H1 (cell line): ENCODE data around the gene CUL4A. TPM values are rescaled to one million over a fixed set of nuclear protein-coding genes. Genes with fewer than 3 reads are reported as not detected.
"Not testable (repeated sequence)": the region's sequence is repeated elsewhere in the genome, so short reads cannot be mapped to it uniquely, and the experiment has no call there.

Source experiments
- CTCF ChIA-PET: fragments of 300-600 bp; sonication (Branson Sonifier 250); formaldehyde crosslinking; loops from one replicate; lab custom pipeline; 2021; ENCODE audit not compliant: partially characterized antibody; lab: Charles Lee
- POLR2A ChIA-PET: fragments of 300-600 bp; sonication (Branson Sonifier 250); formaldehyde crosslinking; loops from one replicate; lab custom pipeline; 2021; ENCODE audit warnings: inconsistent platforms; ENCODE audit not compliant: partially characterized antibody; lab: Charles Lee
- DNase-seq, 2 experiments: peaks; one replicate each; pipeline versions ENCODE4 v3.0.0 to v3.0.0-alpha.2; 2010 to 2022; ENCODE audit warnings: low spot score in 2 of 2, low read depth in 1 of 2, mixed read lengths in 1 of 2
- FAIRE-seq: peaks from 2 replicates; lab custom pipeline; 2011; peaks lifted over from hg19 to GRCh38; lab: Jason Lieb, UNC
- H2AFZ ChIP-seq: 2 replicates; pipeline ENCODE4 v1.8.1; 2012; ENCODE audit warnings: low read length, inconsistent platforms
- H2AK5ac ChIP-seq: 2 replicates; pipeline ENCODE4 v1.6.1; 2013; ENCODE audit warnings: low read depth, low read length
- H2BK120ac ChIP-seq: replicated peaks from 2 replicates; pipeline ENCODE3; 2013; ENCODE audit warnings: low read depth, low read length, inconsistent platforms
- H2BK12ac ChIP-seq: 2 replicates; pipeline ENCODE4 v1.6.1; 2013; ENCODE audit warnings: low read depth, low read length
- H2BK15ac ChIP-seq: 2 replicates; pipeline ENCODE4 v1.6.1; 2013; ENCODE audit warnings: low read length
- H2BK20ac ChIP-seq: 2 replicates; pipeline ENCODE4 v1.6.1; 2013; ENCODE audit warnings: low read length
- H2BK5ac ChIP-seq: 2 replicates; pipeline ENCODE4 v1.6.1; 2013; ENCODE audit warnings: low read depth, low read length
- H3K14ac ChIP-seq: 2 replicates; pipeline ENCODE4 v1.6.1; 2013; ENCODE audit warnings: inconsistent platforms; ENCODE audit not compliant: insufficient read length
- H3K18ac ChIP-seq: 2 replicates; pipeline ENCODE4 v1.6.1; 2013; ENCODE audit warnings: low read length; ENCODE audit errors: extremely low read depth
- H3K23ac ChIP-seq: 2 replicates; pipeline ENCODE4 v1.6.1; 2013; ENCODE audit warnings: inconsistent platforms; ENCODE audit not compliant: insufficient read length
- H3K23me2 ChIP-seq: 2 replicates; pipeline ENCODE4 v1.6.1; 2013; ENCODE audit warnings: low read depth, low read length
- H3K27ac ChIP-seq: 2 replicates; pipeline ENCODE4 v1.6.1; 2011; ENCODE audit warnings: low read depth, low read length, inconsistent platforms
- H3K27me3 ChIP-seq, 4 experiments: replicated peaks in 1 of 4; 1 replicate in 1 of 4; 2 replicates in 3 of 4; pipeline versions ENCODE4 v1.6.1 to v1.8.1; 2011 to 2013; ENCODE audit warnings: low read length in 3 of 4, mild to moderate bottlenecking in 3 of 4, inconsistent platforms in 2 of 4, mixed read lengths in 2 of 4, moderate library complexity in 1 of 4; ENCODE audit not compliant: control insufficient read depth in 3 of 4, insufficient read depth in 3 of 4; ENCODE audit errors: extremely low read depth in 1 of 4
- H3K36me3 ChIP-seq, 4 experiments: 2 replicates each; pipeline versions ENCODE4 v1.6.1 to v1.8.1; 2011 to 2013; ENCODE audit warnings: mild to moderate bottlenecking in 4 of 4, low read length in 3 of 4, moderate library complexity in 2 of 4, control low read depth in 1 of 4, inconsistent platforms in 1 of 4; ENCODE audit not compliant: insufficient read depth in 4 of 4, control insufficient read depth in 2 of 4
- H3K4ac ChIP-seq: replicated peaks from 2 replicates; pipeline ENCODE3; 2013; ENCODE audit warnings: low read length, low read depth, mixed read lengths, inconsistent platforms; ENCODE audit not compliant: insufficient read length
- H3K4me1 ChIP-seq, 4 experiments: replicated peaks in 1 of 4; 1 replicate in 1 of 4; 2 replicates in 3 of 4; pipeline versions ENCODE4 v1.6.1 to v1.8.1; 2011 to 2013; ENCODE audit warnings: low read length in 3 of 4, inconsistent platforms in 2 of 4, mixed read lengths in 1 of 4; ENCODE audit not compliant: insufficient read depth in 4 of 4, control insufficient read depth in 3 of 4
- H3K4me2 ChIP-seq, 2 experiments: 2 replicates each; pipeline versions ENCODE4 v1.6.1 to v1.8.1; 2011 to 2013; ENCODE audit warnings: low read depth in 2 of 2, low read length in 2 of 2, control low read depth in 1 of 2, inconsistent platforms in 1 of 2, mild to moderate bottlenecking in 1 of 2; ENCODE audit not compliant: insufficient read depth in 1 of 2
- H3K4me3 ChIP-seq, 4 experiments: fragments of 200-600, 300-600 bp in 1 of 4; sonication (generic), shearing (Covaris generic), sonication (Bioruptor Twin) in 1 of 4; 2 replicates each; pipeline versions ENCODE4 v1.5.1 to v1.8.1; 2011 to 2016; ENCODE audit warnings: low read length in 4 of 4, low read depth in 3 of 4, control low read depth in 2 of 4, inconsistent platforms in 2 of 4, mild to moderate bottlenecking in 2 of 4, mixed read lengths in 1 of 4, moderate library complexity in 1 of 4; ENCODE audit not compliant: insufficient read depth in 2 of 4; ENCODE audit errors: extremely low read depth in 1 of 4
- H3K56ac ChIP-seq: replicated peaks from 2 replicates; pipeline ENCODE3; 2013; ENCODE audit warnings: low read depth, mild to moderate bottlenecking, mixed read lengths, low read length, inconsistent platforms; ENCODE audit not compliant: insufficient read length
- H3K79me1 ChIP-seq: 2 replicates; pipeline ENCODE4 v1.6.1; 2013; ENCODE audit warnings: low read depth, low read length, control low read depth
- H3K79me2 ChIP-seq, 2 experiments: 2 replicates each; pipeline versions ENCODE4 v1.6.1 to v1.8.1; 2012 to 2013; ENCODE audit warnings: low read length in 2 of 2, mild to moderate bottlenecking in 2 of 2, inconsistent platforms in 1 of 2; ENCODE audit not compliant: insufficient read depth in 2 of 2, control insufficient read depth in 1 of 2
- H3K9ac ChIP-seq, 4 experiments: replicated peaks in 1 of 4; 1 replicate in 1 of 4; 2 replicates in 3 of 4; pipeline versions ENCODE4 v1.6.1 to v1.8.1; 2011 to 2013; ENCODE audit warnings: low read depth in 3 of 4, low read length in 3 of 4, control low read depth in 2 of 4, mild to moderate bottlenecking in 2 of 4, moderate library complexity in 2 of 4, inconsistent platforms in 1 of 4; ENCODE audit errors: extremely low read depth in 1 of 4
- H3K9me3 ChIP-seq, 2 experiments: 2 replicates each; pipeline versions ENCODE4 v1.6.1 to v1.8.1; 2012 to 2013; ENCODE audit warnings: mild to moderate bottlenecking in 2 of 2, moderate library complexity in 2 of 2, control low read depth in 1 of 2, inconsistent platforms in 1 of 2, low read depth in 1 of 2, low read length in 1 of 2, mixed read lengths in 1 of 2; ENCODE audit not compliant: insufficient read depth in 2 of 2
- H4K20me1 ChIP-seq, 2 experiments: replicated peaks in 1 of 2; 2 replicates each; pipeline versions ENCODE3 to v1.8.1; 2011 to 2013; ENCODE audit warnings: inconsistent platforms in 2 of 2, low read length in 2 of 2, mild to moderate bottlenecking in 1 of 2; ENCODE audit not compliant: insufficient read depth in 2 of 2, control insufficient read depth in 1 of 2
- H4K5ac ChIP-seq: 2 replicates; pipeline ENCODE4 v1.6.1; 2013; ENCODE audit warnings: low read length, low read depth, mixed read lengths, inconsistent platforms; ENCODE audit not compliant: insufficient read length
- H4K8ac ChIP-seq: 2 replicates; pipeline ENCODE4 v1.8.0; 2013; ENCODE audit warnings: mild to moderate bottlenecking, moderate library complexity, low read length, inconsistent platforms; ENCODE audit not compliant: insufficient read depth; ENCODE audit errors: extremely low read depth
- H4K91ac ChIP-seq: replicated peaks from 2 replicates; pipeline ENCODE3; 2013; ENCODE audit warnings: low read length, mixed read lengths, inconsistent platforms; ENCODE audit not compliant: insufficient read length
- WGBS, 2 experiments: shearing (Covaris generic) in 1 of 2; methylation state at CpG; one replicate each; pipeline versions ENCODE4 v1.1.6 to v1.1.7; 2013 to 2015; ENCODE audit warnings: low lambda C conversion rate in 2 of 2, mixed read lengths in 2 of 2, inconsistent platforms in 1 of 2, low coverage in 1 of 2, missing lambda C conversion rate in 1 of 2; ENCODE audit not compliant: insufficient replicate concordance in 2 of 2, insufficient coverage in 1 of 2, insufficient read length in 1 of 2; ENCODE audit errors: extremely low coverage in 1 of 2, missing lambda C conversion rate in 1 of 2; 5-methylcytosine and 5-hydroxymethylcytosine counted together
- polyA plus RNA-seq, 7 experiments: library from polyadenylated mRNA; depleted of rRNA in 3 of 7; stranded (reverse) in 5 of 7; unstranded in 2 of 7; fragments of >200 nt in 5 of 7; fragments of 200-250 nt in 2 of 7; gene quantifications; 1 replicate in 5 of 7; 2 replicates in 1 of 7; 4 replicates in 1 of 7; pipeline versions ENCODE4 v1.2.1 to v1.2.3, GENCODE V29; 2011 to 2013; ENCODE audit warnings: missing spikeins in 2 of 7, mixed read lengths in 2 of 7
- total RNA-seq: library from RNA; stranded (reverse); fragmentation: NEBNext Ultra II Directional; extraction: Animal tissue kit (Norgen Biotek cat#: 25700); gene quantifications from 2 replicates; pipeline ENCODE4 v1.2.1, GENCODE V29; 2021

CUL4A gene
- total and polyA plus RNA-seq, 2 of the 8 experiments (the other 6 are each of a cell fraction or from before 2014, with no cell fraction given): 54.7 to 101 TPM

DNA sequence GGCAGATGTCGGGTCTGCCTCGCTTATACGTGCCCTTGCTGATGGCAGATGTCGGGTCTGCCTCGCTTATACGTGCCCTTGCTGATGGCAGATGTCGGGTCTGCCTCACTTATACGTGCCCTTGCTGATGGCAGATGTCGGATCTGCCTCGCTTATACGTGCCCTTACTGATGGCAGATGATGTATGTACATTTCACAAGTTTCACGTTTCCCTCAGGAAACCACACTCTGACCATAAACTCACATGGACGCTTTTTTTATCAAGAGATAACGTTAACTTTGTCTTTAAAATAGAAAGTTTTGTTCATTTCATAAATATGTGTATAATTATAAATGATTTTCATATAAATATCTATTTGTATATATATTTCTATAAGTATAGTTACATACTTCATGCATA lies 53.6 kb downstream of the CUL4A start:
- H2BK12ac ChIP-seq, H3K4me2 ChIP-seq, H4K8ac ChIP-seq, DNase-seq, H2BK120ac ChIP-seq, H3K18ac ChIP-seq, H2AFZ ChIP-seq, H2BK5ac ChIP-seq, H3K14ac ChIP-seq, H3K79me1 ChIP-seq, H3K79me2 ChIP-seq, H2BK20ac ChIP-seq, H3K9me3 ChIP-seq, H3K4ac ChIP-seq, H3K23ac ChIP-seq, H3K27ac ChIP-seq, H2BK15ac ChIP-seq, FAIRE-seq, H3K4me1 ChIP-seq, H3K27me3 ChIP-seq, H4K5ac ChIP-seq, H3K4me3 ChIP-seq, H3K56ac ChIP-seq, H3K9ac ChIP-seq, H4K91ac ChIP-seq, H2AK5ac ChIP-seq, H3K23me2 ChIP-seq, POLR2A ChIA-PET, CTCF ChIA-PET, H4K20me1 ChIP-seq: not testable (repeated sequence)
- peaks cover 9 to 42% (median 26%) of the 10 kb centered on the region in 4 experiments; a peak in 6 of 8 replicates for H3K36me3 ChIP-seq
- 95% methylated on average over 14 of the region's 14 CpGs; no CpG with 5 or more reads in 1 of the 2 experiments for WGBS, 2 experiments
